ENCODE measurements around the gene INAFM2.

DNA sequence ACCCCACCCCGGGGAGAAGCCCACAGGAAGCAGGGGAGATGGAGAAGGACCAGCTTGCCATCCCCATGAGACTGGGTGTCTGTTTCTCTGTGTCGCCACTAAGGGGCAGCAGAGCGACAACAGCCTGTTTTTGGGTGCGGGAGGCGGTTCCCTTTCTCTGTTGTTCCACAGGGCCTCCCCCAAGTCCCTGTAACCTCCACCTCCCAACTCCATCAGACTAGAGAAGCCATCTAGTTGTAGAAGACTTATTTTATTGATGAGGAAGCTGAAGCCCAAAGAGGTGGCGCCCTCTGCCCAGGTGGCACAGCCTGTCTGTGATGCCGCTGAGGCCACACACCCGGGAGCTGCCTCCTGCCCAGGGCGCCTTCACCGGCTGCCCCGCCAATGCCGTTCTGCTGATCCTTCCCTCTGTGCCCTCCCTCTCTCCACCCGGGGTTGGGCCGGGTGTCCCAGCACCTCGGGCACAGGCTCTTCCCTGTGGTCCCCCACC lies 21.2 kb downstream of the INAFM2 start:
- TF ChIP-seq ZNF596 (tag by site-specific recombination; IDR thresholded peaks at IDR 0.05), result no peak
- TF ChIP-seq, protein P1, sequence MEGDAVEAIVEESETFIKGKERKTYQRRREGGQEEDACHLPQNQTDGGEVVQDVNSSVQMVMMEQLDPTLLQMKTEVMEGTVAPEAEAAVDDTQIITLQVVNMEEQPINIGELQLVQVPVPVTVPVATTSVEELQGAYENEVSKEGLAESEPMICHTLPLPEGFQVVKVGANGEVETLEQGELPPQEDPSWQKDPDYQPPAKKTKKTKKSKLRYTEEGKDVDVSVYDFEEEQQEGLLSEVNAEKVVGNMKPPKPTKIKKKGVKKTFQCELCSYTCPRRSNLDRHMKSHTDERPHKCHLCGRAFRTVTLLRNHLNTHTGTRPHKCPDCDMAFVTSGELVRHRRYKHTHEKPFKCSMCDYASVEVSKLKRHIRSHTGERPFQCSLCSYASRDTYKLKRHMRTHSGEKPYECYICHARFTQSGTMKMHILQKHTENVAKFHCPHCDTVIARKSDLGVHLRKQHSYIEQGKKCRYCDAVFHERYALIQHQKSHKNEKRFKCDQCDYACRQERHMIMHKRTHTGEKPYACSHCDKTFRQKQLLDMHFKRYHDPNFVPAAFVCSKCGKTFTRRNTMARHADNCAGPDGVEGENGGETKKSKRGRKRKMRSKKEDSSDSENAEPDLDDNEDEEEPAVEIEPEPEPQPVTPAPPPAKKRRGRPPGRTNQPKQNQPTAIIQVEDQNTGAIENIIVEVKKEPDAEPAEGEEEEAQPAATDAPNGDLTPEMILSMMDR (tag by site-specific recombination; IDR thresholded peaks at IDR 0.05), result peak; percentile 49; the same call in 1 of the 2 replicates
- TF ChIP-seq KLF16 (tag by site-specific recombination; IDR thresholded peaks at IDR 0.05), result no peak
- peak; percentile 42 for TF ChIP-seq ZBTB8A (tag by site-specific recombination; IDR thresholded peaks at IDR 0.05)
- TF ChIP-seq, protein P2, sequence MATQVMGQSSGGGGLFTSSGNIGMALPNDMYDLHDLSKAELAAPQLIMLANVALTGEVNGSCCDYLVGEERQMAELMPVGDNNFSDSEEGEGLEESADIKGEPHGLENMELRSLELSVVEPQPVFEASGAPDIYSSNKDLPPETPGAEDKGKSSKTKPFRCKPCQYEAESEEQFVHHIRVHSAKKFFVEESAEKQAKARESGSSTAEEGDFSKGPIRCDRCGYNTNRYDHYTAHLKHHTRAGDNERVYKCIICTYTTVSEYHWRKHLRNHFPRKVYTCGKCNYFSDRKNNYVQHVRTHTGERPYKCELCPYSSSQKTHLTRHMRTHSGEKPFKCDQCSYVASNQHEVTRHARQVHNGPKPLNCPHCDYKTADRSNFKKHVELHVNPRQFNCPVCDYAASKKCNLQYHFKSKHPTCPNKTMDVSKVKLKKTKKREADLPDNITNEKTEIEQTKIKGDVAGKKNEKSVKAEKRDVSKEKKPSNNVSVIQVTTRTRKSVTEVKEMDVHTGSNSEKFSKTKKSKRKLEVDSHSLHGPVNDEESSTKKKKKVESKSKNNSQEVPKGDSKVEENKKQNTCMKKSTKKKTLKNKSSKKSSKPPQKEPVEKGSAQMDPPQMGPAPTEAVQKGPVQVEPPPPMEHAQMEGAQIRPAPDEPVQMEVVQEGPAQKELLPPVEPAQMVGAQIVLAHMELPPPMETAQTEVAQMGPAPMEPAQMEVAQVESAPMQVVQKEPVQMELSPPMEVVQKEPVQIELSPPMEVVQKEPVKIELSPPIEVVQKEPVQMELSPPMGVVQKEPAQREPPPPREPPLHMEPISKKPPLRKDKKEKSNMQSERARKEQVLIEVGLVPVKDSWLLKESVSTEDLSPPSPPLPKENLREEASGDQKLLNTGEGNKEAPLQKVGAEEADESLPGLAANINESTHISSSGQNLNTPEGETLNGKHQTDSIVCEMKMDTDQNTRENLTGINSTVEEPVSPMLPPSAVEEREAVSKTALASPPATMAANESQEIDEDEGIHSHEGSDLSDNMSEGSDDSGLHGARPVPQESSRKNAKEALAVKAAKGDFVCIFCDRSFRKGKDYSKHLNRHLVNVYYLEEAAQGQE (tag by site-specific recombination; IDR thresholded peaks at IDR 0.05), result no peak
- TF ChIP-seq ZNF248 (tag by site-specific recombination; IDR thresholded peaks at IDR 0.05), result no peak
- TF ChIP-seq, protein P3, sequence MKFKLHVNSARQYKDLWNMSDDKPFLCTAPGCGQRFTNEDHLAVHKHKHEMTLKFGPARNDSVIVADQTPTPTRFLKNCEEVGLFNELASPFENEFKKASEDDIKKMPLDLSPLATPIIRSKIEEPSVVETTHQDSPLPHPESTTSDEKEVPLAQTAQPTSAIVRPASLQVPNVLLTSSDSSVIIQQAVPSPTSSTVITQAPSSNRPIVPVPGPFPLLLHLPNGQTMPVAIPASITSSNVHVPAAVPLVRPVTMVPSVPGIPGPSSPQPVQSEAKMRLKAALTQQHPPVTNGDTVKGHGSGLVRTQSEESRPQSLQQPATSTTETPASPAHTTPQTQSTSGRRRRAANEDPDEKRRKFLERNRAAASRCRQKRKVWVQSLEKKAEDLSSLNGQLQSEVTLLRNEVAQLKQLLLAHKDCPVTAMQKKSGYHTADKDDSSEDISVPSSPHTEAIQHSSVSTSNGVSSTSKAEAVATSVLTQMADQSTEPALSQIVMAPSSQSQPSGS (tag by site-specific recombination; IDR thresholded peaks at IDR 0.05; ENCODE audit: low read depth), result no peak
- TF ChIP-seq ZNF610 (tag by site-specific recombination; IDR thresholded peaks at IDR 0.05; ENCODE audit: borderline replicate concordance), result no peak
- TF ChIP-seq TCF7L2 (IDR thresholded peaks at IDR 0.05; ENCODE audit: borderline replicate concordance, low read depth, low read length), result no peak
- no peak for TF ChIP-seq ZNF24 (tag by site-specific recombination; IDR thresholded peaks at IDR 0.05)
